ENCODE results near the gene FAM13A. TPM values are rescaled to one million over a fixed set of nuclear protein-coding genes. Genes with fewer than 3 reads are reported as not detected.

The FAM13A gene
- total RNA-seq, 4 donors from 2014 or later: 58.6 to 365 (median 71.2) TPM

GRCh38 chr4:88846206-88846790 is 210.7 kb downstream of the FAM13A start:
- Histone ChIP-seq H3K27me3 (no peaks in the 10 kb centered on the region), H3K27ac (no peak overlapping the region), H3K4me1 (peaks cover 4% of the 10 kb centered on the region), H3K4me3 (no peak overlapping the region), H3K36me3 (no peaks in the 10 kb centered on the region), H3K9me3 (no peaks in the 10 kb centered on the region)
- TF ChIP-seq POLR2AphosphoS5 (IDR thresholded peaks at IDR 0.05): no peak
- TF ChIP-seq EP300 (IDR thresholded peaks at IDR 0.05): no peak
- no peak for TF ChIP-seq CTCF (IDR thresholded peaks at IDR 0.05)
- TF ChIP-seq POLR2A (IDR thresholded peaks at IDR 0.05): no peak
- no peak for DNase-seq (ENCODE audit: low spot score in 2 of 2)
- 51% methylated on average over 4 of the region's 4 CpGs for WGBS

GRCh38 chr4:88843067-88843685 is 213.8 kb downstream of the FAM13A start:
- H3K36me3 ChIP-seq: no peaks in the 10 kb centered on the region
- H3K9me3 ChIP-seq: no peaks in the 10 kb centered on the region
- H3K27ac ChIP-seq: peak overlapping the region; percentile 11
- no peak overlapping the region for H3K4me3 ChIP-seq
- no peak for TF ChIP-seq CTCF (IDR thresholded peaks at IDR 0.05)
- TF ChIP-seq EP300 (IDR thresholded peaks at IDR 0.05): no peak
- no peak for TF ChIP-seq POLR2A (IDR thresholded peaks at IDR 0.05)
- peaks cover 4% of the 10 kb centered on the region for H3K4me1 ChIP-seq
- DNase-seq (ENCODE audit: low spot score in 2 of 2): no peak
- 68% methylated on average over 8 of the region's 8 CpGs for WGBS
- H3K27me3 ChIP-seq: no peaks in the 10 kb centered on the region

- Histone ChIP-seq H3K9me3 (no peaks in the 10 kb centered on the region), H3K4me1 (peaks cover 4% of the 10 kb centered on the region), H3K4me3 (no peak overlapping the region), H3K27ac (no peak overlapping the region), H3K36me3 (no peaks in the 10 kb centered on the region), H3K27me3 (no peaks in the 10 kb centered on the region)
- no peak for TF ChIP-seq CTCF (IDR thresholded peaks at IDR 0.05)
- TF ChIP-seq POLR2A (IDR thresholded peaks at IDR 0.05): no peak
- no peak for TF ChIP-seq POLR2AphosphoS5 (IDR thresholded peaks at IDR 0.05)
- no peak for TF ChIP-seq EP300 (IDR thresholded peaks at IDR 0.05)
- no peak for DNase-seq (ENCODE audit: low spot score in 2 of 2)
- WGBS: 81% methylated on average over 4 of the region's 4 CpGs
Observed at GRCh38 chr4:88841635-88842034, 215.3 kb downstream of the FAM13A start.

- TF ChIP-seq EP300 (IDR thresholded peaks at IDR 0.05) (no peak), CTCF (IDR thresholded peaks at IDR 0.05) (no peak), POLR2A (IDR thresholded peaks at IDR 0.05) (no peak), POLR2AphosphoS5 (IDR thresholded peaks at IDR 0.05) (no peak)
- no peaks in the 10 kb centered on the region for H3K36me3 ChIP-seq
Observed at GRCh38 chr4:88836216-88836615, 220.8 kb downstream of the FAM13A start.

GRCh38 chr4:88831031-88831430 is 226.0 kb downstream of the FAM13A start:
- Histone ChIP-seq H3K36me3 (no peaks in the 10 kb centered on the region), H3K4me3 (no peak overlapping the region), H3K27me3 (no peaks in the 10 kb centered on the region), H3K9me3 (no peaks in the 10 kb centered on the region), H3K4me1 (peaks cover 15% of the 10 kb centered on the region), H3K27ac (no peak overlapping the region)
- TF ChIP-seq POLR2AphosphoS5 (IDR thresholded peaks at IDR 0.05) (no peak), POLR2A (IDR thresholded peaks at IDR 0.05) (no peak), CTCF (IDR thresholded peaks at IDR 0.05) (no peak), EP300 (IDR thresholded peaks at IDR 0.05) (no peak)
- DNase-seq (ENCODE audit: low spot score in 2 of 2): no peak
- WGBS: 42% methylated on average over 4 of the region's 4 CpGs

More at GRCh38 chr4:88836216-88836615, 220.8 kb downstream of the FAM13A start:
- Histone ChIP-seq H3K4me3 (no peak overlapping the region), H3K27me3 (no peaks in the 10 kb centered on the region), H3K27ac (no peak overlapping the region), H3K9me3 (no peaks in the 10 kb centered on the region), H3K4me1 (peaks cover 1% of the 10 kb centered on the region)
- DNase-seq (ENCODE audit: low spot score in 2 of 2): no peak

All from suprapubic skin (tissue), 4 donors.